ENCODE data around the gene RPTOR. TPM values are rescaled to one million over a fixed set of nuclear protein-coding genes. Genes with fewer than 3 reads are reported as not detected.
"Not testable (repeated sequence)": the region's sequence is repeated elsewhere in the genome, so short reads cannot be mapped to it uniquely, and the experiment has no call there.

Gene RPTOR
- total RNA-seq, 2 experiments from 2014 or later: 48.1 to 87.8 TPM

GRCh38 chr17:80763293-80763867 is 218.7 kb downstream of the RPTOR start:
- Histone ChIP-seq H3K36me3 (ENCODE audit: insufficient read depth, low read length) (peaks cover 10% of the 10 kb centered on the region; the same call in 1 of the 2 replicates), H4K20me1 (ENCODE audit: insufficient read depth, low read length) (no peaks in the 10 kb centered on the region), H3K79me2 (ENCODE audit: insufficient read depth, low read depth, low read length) (peaks cover 21% of the 10 kb centered on the region; the same call in 1 of the 2 replicates), H3K27ac (ENCODE audit: low read depth, low read length, poor library complexity, severe bottlenecking) (peak overlapping the region; percentile 83), H3K9me2 (ENCODE audit: insufficient read depth, low read length) (no peaks in the 10 kb centered on the region), H3K4me1 (ENCODE audit: insufficient read depth, low read length, poor library complexity, severe bottlenecking) (peaks cover 85% of the 10 kb centered on the region), H2AFZ (ENCODE audit: low read length) (no peak overlapping the region), H3K4me2 (ENCODE audit: low read length) (0 out of 2 replicates have a peak overlapping the region, but pooled peaks have one; percentile 12), H3K4me3 (ENCODE audit: low read depth, low read length, poor library complexity, severe bottlenecking) (no peak overlapping the region), H3K9me3 (ENCODE audit: low read length) (no peaks in the 10 kb centered on the region)
- ChIA-PET CTCF (ENCODE audit: unreplicated experiment) (no interaction called here), POLR2A (interaction anchor here (1.1 to 2.0 kb wide), 2 partner anchors 16 to 26 kb away, joined by 3 to 9 read pairs; no protein-coding TSS in a partner anchor)
- DNase-seq (ENCODE audit: low spot score): no peak
- TF ChIP-seq EZH2phosphoT487 (IDR thresholded peaks at IDR 0.05; ENCODE audit: borderline replicate concordance, low read depth, low read length) (no peak), CTCF (conservative IDR thresholded peaks at IDR 0.05; ENCODE audit: low read length) (no peak)
- intact Hi-C loops (cut with micrococcal nuclease; ENCODE audit: unreplicated experiment): no loop called here
- no TSS peak for BruUV-seq (replicated peaks)

GRCh38 chr17:80764627-80765145 is 220.0 kb downstream of the RPTOR start:
- BruUV-seq (replicated peaks); CTCF ChIA-PET (ENCODE audit: unreplicated experiment); H4K20me1 ChIP-seq (ENCODE audit: insufficient read depth, low read length); intact Hi-C loops (cut with micrococcal nuclease; ENCODE audit: unreplicated experiment); POLR2A ChIA-PET; H3K9me2 ChIP-seq (ENCODE audit: insufficient read depth, low read length); H3K9me3 ChIP-seq (ENCODE audit: low read length): not testable (repeated sequence)
- Histone ChIP-seq H3K36me3 (ENCODE audit: insufficient read depth, low read length) (peaks cover 10% of the 10 kb centered on the region; the same call in 1 of the 2 replicates), H3K79me2 (ENCODE audit: insufficient read depth, low read depth, low read length) (peaks cover 21% of the 10 kb centered on the region; the same call in 1 of the 2 replicates), H3K4me3 (ENCODE audit: low read depth, low read length, poor library complexity, severe bottlenecking) (peak overlapping the region; percentile 51), H2AFZ (ENCODE audit: low read length) (peak overlapping the region; percentile 45; the same call in 1 of the 2 replicates), H3K4me1 (ENCODE audit: insufficient read depth, low read length, poor library complexity, severe bottlenecking) (peaks cover 72% of the 10 kb centered on the region), H3K27ac (ENCODE audit: low read depth, low read length, poor library complexity, severe bottlenecking) (peak overlapping the region; percentile 88), H3K4me2 (ENCODE audit: low read length) (peak overlapping the region; percentile 71)
- peak; percentile 39 for DNase-seq (ENCODE audit: low spot score)

GRCh38 chr17:80765241-80765961 is 220.8 kb downstream of the RPTOR start:
- DNase-seq (ENCODE audit: low spot score): peak; percentile 70
- Histone ChIP-seq H3K4me1 (ENCODE audit: insufficient read depth, low read length, poor library complexity, severe bottlenecking) (peaks cover 65% of the 10 kb centered on the region), H3K9me2 (ENCODE audit: insufficient read depth, low read length) (no peaks in the 10 kb centered on the region), H3K9me3 (ENCODE audit: low read length) (no peaks in the 10 kb centered on the region), H2AFZ (ENCODE audit: low read length) (peak overlapping the region; percentile 45; the same call in 1 of the 2 replicates), H3K4me2 (ENCODE audit: low read length) (peak overlapping the region; percentile 71), H3K27ac (ENCODE audit: low read depth, low read length, poor library complexity, severe bottlenecking) (peak overlapping the region; percentile 88), H4K20me1 (ENCODE audit: insufficient read depth, low read length) (no peaks in the 10 kb centered on the region), H3K4me3 (ENCODE audit: low read depth, low read length, poor library complexity, severe bottlenecking) (peak overlapping the region; percentile 51), H3K79me2 (ENCODE audit: insufficient read depth, low read depth, low read length) (peaks cover 21% of the 10 kb centered on the region; the same call in 1 of the 2 replicates), H3K36me3 (ENCODE audit: insufficient read depth, low read length) (peaks cover 10% of the 10 kb centered on the region; the same call in 1 of the 2 replicates)
- TF ChIP-seq CTCF (conservative IDR thresholded peaks at IDR 0.05; ENCODE audit: low read length) (no peak), EZH2phosphoT487 (IDR thresholded peaks at IDR 0.05; ENCODE audit: borderline replicate concordance, low read depth, low read length) (no peak)
- POLR2A ChIA-PET: interaction anchor here (0.7 to 0.8 kb wide), 3 partner anchors 10 to 29 kb away, joined by 3 read pairs; no protein-coding TSS in a partner anchor
- BruUV-seq (replicated peaks): no TSS peak
- CTCF ChIA-PET (ENCODE audit: unreplicated experiment): no interaction called here
- intact Hi-C loops (cut with micrococcal nuclease; ENCODE audit: unreplicated experiment): no loop called here

Data from OCI-LY7 (cell line).